OCI-LY3 (cell line): Measurements from ENCODE around the gene RAP1GAP.

Experiments used
- CTCF ChIP-seq: fragments of 200-600, 300-600 bp; sonication (generic); IDR thresholded peaks from 2 replicates; pipeline ENCODE4 v1.5.1; 2014; ENCODE audit warnings: antibody characterized with exemption, low read length, low read depth
- EZH2phosphoT487 ChIP-seq: fragments of 200-600 bp; shearing (Covaris generic); IDR thresholded peaks from 2 replicates; pipeline ENCODE4 v1.6.1; 2018; ENCODE audit warnings: antibody characterized with exemption, mixed run types, low read depth

- TF ChIP-seq CTCF (no peak), EZH2phosphoT487 (no peak)
Observed at GRCh38 chr1:21693732-21694131, 24.6 kb upstream of the RAP1GAP start.
